WERI-Rb-1 (cell line): ENCODE measurements around the gene PLXNA2.

Source experiments
- DNase-seq: peaks from one replicate; pipeline ENCODE4 v3.0.0-alpha.2; 2020
- H3K27ac ChIP-seq: fragments of 250-450 bp; sonication (Bioruptor Pico); 2 replicates; pipeline ENCODE4 v1.5.1; 2020; ENCODE audit warnings: mild to moderate bottlenecking, moderate library complexity
- H3K27me3 ChIP-seq: fragments of 250-450 bp; sonication (Bioruptor Pico); 2 replicates; pipeline ENCODE4 v1.5.1; 2021; ENCODE audit warnings: mild to moderate bottlenecking, low read depth, moderate library complexity; ENCODE audit not compliant: insufficient read depth, severe bottlenecking
- H3K36me3 ChIP-seq: fragments of 250-450 bp; sonication (Bioruptor Pico); 2 replicates; pipeline ENCODE4 v1.5.1; 2020; ENCODE audit warnings: mild to moderate bottlenecking, moderate library complexity
- H3K4me3 ChIP-seq: 2 replicates; pipeline ENCODE4 v1.5.1; 2011; ENCODE audit warnings: low read depth, mild to moderate bottlenecking, control low read depth, low read length
- H3K9me3 ChIP-seq: fragments of 250-450 bp; sonication (Bioruptor Pico); 2 replicates; pipeline ENCODE4 v1.5.1; 2021; ENCODE audit warnings: mild to moderate bottlenecking, moderate library complexity; ENCODE audit not compliant: severe bottlenecking
- TF ChIP-seq, protein P1 (sequence below): IDR thresholded peaks from 2 replicates; pipeline ENCODE4 v1.5.1; 2011; ENCODE audit warnings: low read depth, mild to moderate bottlenecking, control low read depth, inconsistent platforms, low read length

Gene PLXNA2

DNA sequence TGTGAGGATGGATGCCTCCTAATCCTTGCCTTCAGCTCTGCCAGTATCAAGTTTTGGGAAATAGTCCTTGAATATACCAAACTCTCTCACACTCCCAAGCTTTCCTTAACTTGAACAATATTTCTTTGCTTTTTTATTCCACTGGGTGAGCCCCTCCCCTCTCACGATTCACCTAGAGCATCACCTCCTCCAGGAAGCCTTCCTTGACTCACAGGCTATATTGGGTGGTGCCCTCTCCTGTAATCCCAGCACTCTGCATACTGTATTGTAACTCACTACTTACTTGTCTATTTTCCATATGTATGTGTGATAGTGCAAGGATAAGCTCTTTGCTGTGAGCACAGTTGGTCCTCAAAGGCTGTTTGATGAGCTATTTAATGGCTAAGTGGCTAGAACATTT, 114.7 kb downstream of the PLXNA2 start:
- TF ChIP-seq, protein P1, sequence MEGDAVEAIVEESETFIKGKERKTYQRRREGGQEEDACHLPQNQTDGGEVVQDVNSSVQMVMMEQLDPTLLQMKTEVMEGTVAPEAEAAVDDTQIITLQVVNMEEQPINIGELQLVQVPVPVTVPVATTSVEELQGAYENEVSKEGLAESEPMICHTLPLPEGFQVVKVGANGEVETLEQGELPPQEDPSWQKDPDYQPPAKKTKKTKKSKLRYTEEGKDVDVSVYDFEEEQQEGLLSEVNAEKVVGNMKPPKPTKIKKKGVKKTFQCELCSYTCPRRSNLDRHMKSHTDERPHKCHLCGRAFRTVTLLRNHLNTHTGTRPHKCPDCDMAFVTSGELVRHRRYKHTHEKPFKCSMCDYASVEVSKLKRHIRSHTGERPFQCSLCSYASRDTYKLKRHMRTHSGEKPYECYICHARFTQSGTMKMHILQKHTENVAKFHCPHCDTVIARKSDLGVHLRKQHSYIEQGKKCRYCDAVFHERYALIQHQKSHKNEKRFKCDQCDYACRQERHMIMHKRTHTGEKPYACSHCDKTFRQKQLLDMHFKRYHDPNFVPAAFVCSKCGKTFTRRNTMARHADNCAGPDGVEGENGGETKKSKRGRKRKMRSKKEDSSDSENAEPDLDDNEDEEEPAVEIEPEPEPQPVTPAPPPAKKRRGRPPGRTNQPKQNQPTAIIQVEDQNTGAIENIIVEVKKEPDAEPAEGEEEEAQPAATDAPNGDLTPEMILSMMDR: no peak
- DNase-seq: no peak
- Histone ChIP-seq H3K36me3 (peaks cover 5% of the 10 kb centered on the region), H3K27me3 (no peaks in the 10 kb centered on the region), H3K9me3 (no peaks in the 10 kb centered on the region), H3K4me3 (no peak overlapping the region), H3K27ac (no peak overlapping the region)

DNA sequence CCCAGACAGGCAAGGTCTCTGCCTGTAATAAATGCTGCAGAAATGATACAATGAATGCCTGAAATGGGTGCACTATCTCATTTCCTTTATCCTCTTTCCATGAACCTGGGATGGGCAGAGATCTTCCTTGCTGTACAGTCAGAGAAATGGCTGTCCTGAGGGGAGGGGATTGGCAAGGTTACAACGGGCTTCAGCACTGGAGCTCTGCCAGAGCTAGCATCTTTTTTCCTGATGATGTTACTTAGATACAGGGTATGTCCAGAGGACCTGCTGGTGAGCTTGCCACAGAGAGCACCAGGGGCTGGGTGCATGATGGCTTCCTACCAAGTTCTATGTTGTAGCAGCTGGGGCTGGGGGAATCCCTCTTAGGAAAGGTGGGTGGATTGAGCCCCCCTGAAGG, 115.1 kb downstream of the PLXNA2 start:
- TF ChIP-seq, protein P1: no peak
- no peaks in the 10 kb centered on the region for H3K27me3 ChIP-seq
- no peak for DNase-seq

DNA sequence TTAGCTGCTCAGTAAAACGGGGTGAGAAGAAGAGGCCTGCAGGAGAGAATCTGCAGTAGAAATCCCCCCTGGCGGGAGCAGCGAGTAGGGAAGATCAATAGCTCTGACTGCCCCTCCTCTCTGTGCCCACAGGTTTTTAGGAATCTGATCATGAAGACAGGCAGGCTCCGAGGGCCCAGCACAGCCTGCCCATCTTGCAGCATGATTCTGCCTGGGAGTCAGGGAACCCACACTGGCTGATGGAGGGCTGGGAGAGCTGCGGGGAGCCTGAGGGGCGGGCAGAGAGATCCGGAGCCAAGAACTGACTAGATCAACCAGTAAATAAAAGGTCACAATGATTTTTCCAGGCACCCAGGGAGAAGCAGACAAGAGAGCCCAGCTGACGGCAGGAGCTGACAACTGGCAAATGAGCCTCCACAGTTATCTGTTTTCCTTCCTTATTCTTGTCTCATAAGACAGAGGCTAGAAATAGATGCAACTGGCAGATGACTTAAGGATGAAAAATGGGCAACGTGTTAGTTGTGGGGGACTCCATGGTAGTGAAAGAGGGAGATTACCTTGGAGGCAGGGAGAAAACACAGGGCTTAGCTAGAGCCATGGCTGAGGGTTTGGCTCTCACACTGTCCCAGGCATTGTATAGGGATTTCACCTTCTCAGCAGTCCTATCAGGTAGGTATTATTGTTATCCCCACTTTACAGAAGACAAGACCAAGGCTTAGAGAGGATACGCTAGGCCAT, 116.2 kb downstream of the PLXNA2 start:
- no peaks in the 10 kb centered on the region for H3K9me3 ChIP-seq
- no peak for DNase-seq
- H3K27me3 ChIP-seq: no peaks in the 10 kb centered on the region
- H3K27ac ChIP-seq: peak overlapping the region; percentile 9
- TF ChIP-seq, protein P1: no peak
- no peak overlapping the region for H3K4me3 ChIP-seq
- H3K36me3 ChIP-seq: peaks cover 5% of the 10 kb centered on the region

More for the DNA sequence above, 115.1 kb downstream of the PLXNA2 start:
- H3K27ac ChIP-seq: no peak overlapping the region
- H3K4me3 ChIP-seq: no peak overlapping the region
- H3K9me3 ChIP-seq: no peaks in the 10 kb centered on the region
- H3K36me3 ChIP-seq: peaks cover 5% of the 10 kb centered on the region

DNA sequence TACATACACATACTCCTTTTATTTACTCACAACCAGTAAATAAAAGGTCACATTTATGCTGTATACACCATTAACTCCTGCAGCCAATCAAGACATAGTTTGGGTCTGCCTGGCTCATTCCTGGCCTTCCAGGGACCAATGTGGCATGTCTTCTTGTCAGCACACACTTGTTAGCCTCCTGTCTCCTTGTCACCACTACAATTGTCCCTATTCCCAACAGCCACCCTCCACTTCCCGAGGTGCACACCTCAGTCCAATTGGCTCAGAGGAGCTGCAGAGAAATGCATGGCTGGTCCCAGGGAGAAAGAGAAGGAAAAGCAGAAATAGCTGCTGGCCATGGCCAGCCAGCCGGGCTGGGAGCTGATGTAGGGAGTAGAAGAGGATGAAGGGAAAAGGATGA, 116.9 kb downstream of the PLXNA2 start:
- H3K27ac ChIP-seq: no peak overlapping the region
- H3K9me3 ChIP-seq: no peaks in the 10 kb centered on the region
- no peak for DNase-seq
- H3K27me3 ChIP-seq: no peaks in the 10 kb centered on the region
- TF ChIP-seq, protein P1: no peak
- H3K4me3 ChIP-seq: no peak overlapping the region
- peaks cover 5% of the 10 kb centered on the region for H3K36me3 ChIP-seq

DNA sequence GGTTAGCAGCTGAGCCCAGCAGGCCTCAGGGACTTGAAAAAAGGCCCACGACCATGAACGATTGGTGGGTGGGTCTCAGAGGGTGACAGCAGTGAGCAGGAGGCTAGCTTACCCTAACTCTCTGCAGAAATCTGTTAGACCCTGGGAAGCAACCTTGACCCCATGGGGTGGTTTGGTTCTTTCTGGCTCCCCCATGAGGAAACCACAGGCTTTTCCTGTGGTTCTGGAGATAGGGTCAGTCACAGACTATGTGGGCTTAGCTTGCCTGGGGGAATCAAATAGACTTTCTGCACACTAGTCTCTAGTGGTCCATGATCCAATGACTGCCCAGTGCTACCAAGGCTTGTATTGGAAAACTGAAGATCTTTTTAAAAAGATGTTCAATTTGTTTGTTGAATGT, 118.1 kb downstream of the PLXNA2 start:
- H3K36me3 ChIP-seq: peaks cover 5% of the 10 kb centered on the region
- TF ChIP-seq, protein P1: no peak

More for the DNA sequence above, 118.1 kb downstream of the PLXNA2 start:
- H3K9me3 ChIP-seq: no peaks in the 10 kb centered on the region
- no peak overlapping the region for H3K27ac ChIP-seq
- DNase-seq: no peak
- H3K4me3 ChIP-seq: no peak overlapping the region
- H3K27me3 ChIP-seq: no peaks in the 10 kb centered on the region
